Parathyroid adenoma (tissue), 2 donors: ENCODE measurements around the gene RTTN.
"Not testable (repeated sequence)": the region's sequence is repeated elsewhere in the genome, so short reads cannot be mapped to it uniquely, and the experiment has no call there.

ENCODE experiments used
- H2AFZ ChIP-seq: fragments of 300-600 bp; sonication (generic); one replicate; pipeline ENCODE4 v1.7.0; 2017; ENCODE audit warnings: antibody characterized with exemption, mild to moderate bottlenecking
- H3K27ac ChIP-seq: fragments of 300-600 bp; sonication (generic); one replicate; pipeline ENCODE4 v1.7.0; 2017
- H3K27me3 ChIP-seq: fragments of 300-600 bp; sonication (generic); one replicate; pipeline ENCODE4 v1.7.0; 2017; ENCODE audit warnings: low read length; ENCODE audit not compliant: control insufficient read depth, insufficient read depth
- H3K36me3 ChIP-seq: fragments of 300-600 bp; sonication (generic); one replicate; pipeline ENCODE4 v1.7.0; 2017; ENCODE audit warnings: low read length; ENCODE audit not compliant: control insufficient read depth, insufficient read depth
- H3K4me1 ChIP-seq: fragments of 300-600 bp; sonication (generic); one replicate; pipeline ENCODE4 v1.7.0; 2017; ENCODE audit warnings: control low read depth
- H3K4me2 ChIP-seq: fragments of 300-600 bp; sonication (generic); one replicate; pipeline ENCODE4 v1.7.0; 2017; ENCODE audit warnings: low read length
- H3K4me3 ChIP-seq: fragments of 300-600 bp; sonication (generic); one replicate; pipeline ENCODE4 v1.7.0; 2017; ENCODE audit warnings: low read depth, low read length
- H3K79me2 ChIP-seq: fragments of 300-600 bp; sonication (generic); one replicate; pipeline ENCODE4 v1.7.0; 2017; ENCODE audit warnings: control low read depth
- H3K9ac ChIP-seq: fragments of 300-600 bp; sonication (generic); one replicate; pipeline ENCODE4 v1.7.0; 2017; ENCODE audit warnings: mild to moderate bottlenecking
- H3K9me3 ChIP-seq: fragments of 300-600 bp; sonication (generic); one replicate; pipeline ENCODE4 v1.7.0; 2017; ENCODE audit warnings: low read length; ENCODE audit not compliant: control insufficient read depth
- CTCF ChIP-seq: fragments of 300-600 bp; sonication (generic); IDR thresholded peaks from one replicate; pipeline ENCODE4 v1.7.0; 2017; ENCODE audit warnings: antibody characterized with exemption, mild to moderate bottlenecking
- donor health status: primary hyperparathyroidism.

RTTN gene

DNA sequence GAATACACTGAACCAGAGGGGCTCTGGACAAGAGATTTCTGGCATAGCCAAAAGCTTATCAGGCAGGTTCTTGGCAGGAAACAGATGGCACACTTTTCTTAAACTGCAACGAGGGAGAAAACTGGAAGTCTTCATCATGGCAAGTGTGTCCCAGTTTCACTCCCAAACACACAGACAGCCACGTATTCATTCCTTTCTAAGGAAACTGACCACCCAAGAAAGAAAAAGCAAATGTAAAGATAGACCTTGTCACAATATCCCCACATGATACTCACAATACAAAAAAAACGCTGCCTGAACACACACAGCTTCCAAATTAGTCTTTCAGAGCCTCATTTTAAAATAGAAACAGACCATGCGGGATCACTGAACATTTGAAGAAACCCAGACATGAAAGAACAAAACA, 40.6 kb upstream of the RTTN start:
- no peak for TF ChIP-seq CTCF

GRCh38 chr18:70243131-70243929, 37.8 kb upstream of the RTTN start:
- H3K9ac ChIP-seq: no peak overlapping the region
- H3K27me3 ChIP-seq: no peaks in the 10 kb centered on the region
- TF ChIP-seq CTCF: no peak

More for the DNA sequence above, 40.6 kb upstream of the RTTN start:
- Histone ChIP-seq H3K36me3 (no peaks in the 10 kb centered on the region), H3K4me2 (no peak overlapping the region), H3K9me3 (no peaks in the 10 kb centered on the region), H3K27me3 (no peaks in the 10 kb centered on the region), H2AFZ (no peak overlapping the region), H3K4me1 (no peaks in the 10 kb centered on the region), H3K9ac (no peak overlapping the region), H3K79me2 (no peaks in the 10 kb centered on the region), H3K27ac (no peak overlapping the region), H3K4me3 (no peak overlapping the region)

GRCh38 chr18:70236921-70237320, 31.4 kb upstream of the RTTN start:
- not testable (repeated sequence) for H3K4me2 ChIP-seq, H3K27me3 ChIP-seq, H3K4me1 ChIP-seq, H2AFZ ChIP-seq, H3K36me3 ChIP-seq, H3K9ac ChIP-seq, H3K79me2 ChIP-seq, H3K9me3 ChIP-seq, H3K4me3 ChIP-seq, H3K27ac ChIP-seq

More at GRCh38 chr18:70243131-70243929, 37.8 kb upstream of the RTTN start:
- no peak overlapping the region for H3K4me2 ChIP-seq
- no peaks in the 10 kb centered on the region for H3K36me3 ChIP-seq
- H2AFZ ChIP-seq: no peak overlapping the region
- no peaks in the 10 kb centered on the region for H3K79me2 ChIP-seq
- no peaks in the 10 kb centered on the region for H3K4me1 ChIP-seq
- no peak overlapping the region for H3K27ac ChIP-seq
- no peak overlapping the region for H3K4me3 ChIP-seq
- no peaks in the 10 kb centered on the region for H3K9me3 ChIP-seq

DNA sequence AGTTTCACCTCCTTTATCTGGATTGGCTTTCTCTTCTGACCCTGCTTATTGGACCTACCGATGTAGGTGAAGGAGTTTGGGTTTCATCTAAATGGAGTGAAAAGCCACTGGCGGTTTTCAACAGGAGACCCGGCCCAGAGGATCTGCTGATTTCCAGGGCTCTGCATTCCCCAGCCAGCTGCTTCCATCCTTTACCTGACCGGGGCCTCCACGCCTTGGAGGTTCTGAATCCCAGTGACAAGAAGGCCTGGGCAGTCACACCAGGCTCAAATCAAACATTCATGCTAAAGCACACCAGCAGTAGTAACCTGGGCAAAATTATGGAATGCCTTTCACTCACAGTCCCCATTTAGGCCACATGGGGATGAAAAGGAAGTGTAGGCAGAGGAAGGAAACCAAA, 30.0 kb upstream of the RTTN start:
- no peak overlapping the region for H3K9ac ChIP-seq
- no peaks in the 10 kb centered on the region for H3K36me3 ChIP-seq
- H3K4me3 ChIP-seq: no peak overlapping the region
- no peak overlapping the region for H3K27ac ChIP-seq
- H3K4me2 ChIP-seq: no peak overlapping the region
- no peaks in the 10 kb centered on the region for H3K4me1 ChIP-seq
- H3K27me3 ChIP-seq: no peaks in the 10 kb centered on the region
- H3K9me3 ChIP-seq: no peaks in the 10 kb centered on the region
- no peak for TF ChIP-seq CTCF
- H3K79me2 ChIP-seq: no peaks in the 10 kb centered on the region
- H2AFZ ChIP-seq: no peak overlapping the region

GRCh38 chr18:70234667-70235459, 29.4 kb upstream of the RTTN start:
- H3K27me3 ChIP-seq: no peaks in the 10 kb centered on the region
- no peak overlapping the region for H3K4me2 ChIP-seq
- no peaks in the 10 kb centered on the region for H3K36me3 ChIP-seq
- no peaks in the 10 kb centered on the region for H3K4me1 ChIP-seq
- H3K4me3 ChIP-seq: no peak overlapping the region
- no peak overlapping the region for H3K9ac ChIP-seq
- no peaks in the 10 kb centered on the region for H3K79me2 ChIP-seq
- no peaks in the 10 kb centered on the region for H3K9me3 ChIP-seq
- TF ChIP-seq CTCF: no peak
- H3K27ac ChIP-seq: no peak overlapping the region
- H2AFZ ChIP-seq: no peak overlapping the region
